Measurements from ENCODE around the gene PLXNA2. TPM values are rescaled to one million over a fixed set of nuclear protein-coding genes. Genes with fewer than 3 reads are reported as not detected.

Gene PLXNA2
- total and polyA plus RNA-seq, 2 experiments from 2014 or later, result 3.7 to 5.4 TPM

GRCh38 chr1:208029381-208030287 is 214.6 kb downstream of the PLXNA2 start:
- peak overlapping the region; percentile 47 for H3K4me3 ChIP-seq
- peak overlapping the region; percentile 67 for H3K4me2 ChIP-seq (ENCODE audit: unreplicated experiment)
- H3K4me1 ChIP-seq (ENCODE audit: insufficient read depth), result peaks cover 31% of the 10 kb centered on the region
- 33 to 37% methylated on average over 12 of the region's 13 CpGs for WGBS, 2 experiments (ENCODE audit: low coverage in 1 of 2, low lambda C conversion rate in 2 of 2, missing lambda C conversion rate in 2 of 2)
- H2AFZ ChIP-seq, result peak overlapping the region; percentile 61
- H3K9me2 ChIP-seq (ENCODE audit: insufficient read depth), result no peaks in the 10 kb centered on the region
- H4K20me1 ChIP-seq (ENCODE audit: insufficient read depth), result no peaks in the 10 kb centered on the region
- peaks cover 17% of the 10 kb centered on the region for H3F3A ChIP-seq (ENCODE audit: insufficient read depth)
- no peaks in the 10 kb centered on the region for H3K9me3 ChIP-seq (ENCODE audit: low read depth)
- H3K27ac ChIP-seq, result peak overlapping the region; percentile 79
- peak; percentile 87 for DNase-seq
- in situ Hi-C loops (cut with MboI), result loop anchor here (10.0 kb wide), 1 partner anchor 215 kb away; the partner anchor contains the start of gene PLXNA2
- TF ChIP-seq EZH2phosphoT487 (IDR thresholded peaks at IDR 0.05; ENCODE audit: insufficient read depth, low read depth), result no peak
- TF ChIP-seq EZH2 (IDR thresholded peaks at IDR 0.05; ENCODE audit: insufficient read depth, poor library complexity, severe bottlenecking), result no peak
- H3K79me2 ChIP-seq (ENCODE audit: insufficient read depth), result no peaks in the 10 kb centered on the region
- peaks cover 5% of the 10 kb centered on the region; the same call in 1 of the 2 replicates for H3K36me3 ChIP-seq (ENCODE audit: low read depth)
- H3K27me3 ChIP-seq (replicated peaks; ENCODE audit: insufficient read depth), result no peaks in the 10 kb centered on the region
- peak overlapping the region; percentile 69 for H3K9ac ChIP-seq

GRCh38 chr1:208028526-208028925 is 215.7 kb downstream of the PLXNA2 start:
- peaks cover 32% of the 10 kb centered on the region for H3K4me1 ChIP-seq (ENCODE audit: insufficient read depth)
- no peak overlapping the region for H2AFZ ChIP-seq
- H3K9ac ChIP-seq, result no peak overlapping the region
- H3K79me2 ChIP-seq (ENCODE audit: insufficient read depth), result no peaks in the 10 kb centered on the region
- peak; percentile 42 for DNase-seq
- no peaks in the 10 kb centered on the region for H4K20me1 ChIP-seq (ENCODE audit: insufficient read depth)
- no peaks in the 10 kb centered on the region for H3K9me2 ChIP-seq (ENCODE audit: insufficient read depth)
- in situ Hi-C loops (cut with MboI), result loop anchor here (10.0 kb wide), 1 partner anchor 216 kb away; the partner anchor contains the start of gene PLXNA2
- TF ChIP-seq EZH2 (IDR thresholded peaks at IDR 0.05; ENCODE audit: insufficient read depth, poor library complexity, severe bottlenecking), result no peak
- no peak for TF ChIP-seq EZH2phosphoT487 (IDR thresholded peaks at IDR 0.05; ENCODE audit: insufficient read depth, low read depth)
- H3K9me3 ChIP-seq (ENCODE audit: low read depth), result no peaks in the 10 kb centered on the region
- no peak overlapping the region for H3K27ac ChIP-seq
- H3K4me2 ChIP-seq (ENCODE audit: unreplicated experiment), result no peak overlapping the region
- H3K36me3 ChIP-seq (ENCODE audit: low read depth), result peaks cover 5% of the 10 kb centered on the region; the same call in 1 of the 2 replicates
- H3K27me3 ChIP-seq (replicated peaks; ENCODE audit: insufficient read depth), result no peaks in the 10 kb centered on the region
- WGBS, 2 experiments (ENCODE audit: low coverage in 1 of 2, low lambda C conversion rate in 2 of 2, missing lambda C conversion rate in 2 of 2), result 26 to 29% methylated on average over 7 of the region's 7 CpGs
- H3K4me3 ChIP-seq, result no peak overlapping the region
- H3F3A ChIP-seq (ENCODE audit: insufficient read depth), result peaks cover 17% of the 10 kb centered on the region

GRCh38 chr1:208027861-208028260 is 216.3 kb downstream of the PLXNA2 start:
- 90 to 92% methylated on average over 11 of the region's 11 CpGs for WGBS, 2 experiments (ENCODE audit: low coverage in 1 of 2, low lambda C conversion rate in 2 of 2, missing lambda C conversion rate in 2 of 2)
- in situ Hi-C loops (cut with MboI), result loop anchor here (10.0 kb wide), 1 partner anchor 217 kb away; the partner anchor contains the start of gene PLXNA2
- peak; percentile 45 for DNase-seq

GRCh38 chr1:208026880-208027438 is 217.2 kb downstream of the PLXNA2 start:
- in situ Hi-C loops (cut with MboI), result loop anchor here (10.0 kb wide), 1 partner anchor 218 kb away; the partner anchor contains the start of gene PLXNA2
- Histone ChIP-seq H3K9me2 (ENCODE audit: insufficient read depth) (no peaks in the 10 kb centered on the region), H3K9me3 (ENCODE audit: low read depth) (no peaks in the 10 kb centered on the region), H3K4me1 (ENCODE audit: insufficient read depth) (peaks cover 45% of the 10 kb centered on the region), H3K4me3 (no peak overlapping the region), H3K36me3 (ENCODE audit: low read depth) (peaks cover 5% of the 10 kb centered on the region; the same call in 1 of the 2 replicates), H3K79me2 (ENCODE audit: insufficient read depth) (no peaks in the 10 kb centered on the region), H4K20me1 (ENCODE audit: insufficient read depth) (no peaks in the 10 kb centered on the region), H3K4me2 (ENCODE audit: unreplicated experiment) (no peak overlapping the region), H2AFZ (no peak overlapping the region), H3K27me3 (replicated peaks; ENCODE audit: insufficient read depth) (no peaks in the 10 kb centered on the region), H3K27ac (no peak overlapping the region), H3K9ac (no peak overlapping the region), H3F3A (ENCODE audit: insufficient read depth) (peaks cover 17% of the 10 kb centered on the region)
- no peak for DNase-seq
- TF ChIP-seq EZH2 (IDR thresholded peaks at IDR 0.05; ENCODE audit: insufficient read depth, poor library complexity, severe bottlenecking), result no peak
- 80 to 82% methylated on average over 14 of the region's 14 CpGs for WGBS, 2 experiments (ENCODE audit: low coverage in 1 of 2, low lambda C conversion rate in 2 of 2, missing lambda C conversion rate in 2 of 2)

More at GRCh38 chr1:208027861-208028260, 216.3 kb downstream of the PLXNA2 start:
- no peaks in the 10 kb centered on the region for H3K9me3 ChIP-seq (ENCODE audit: low read depth)
- no peak overlapping the region for H3K9ac ChIP-seq
- no peak overlapping the region for H3K4me3 ChIP-seq
- H3K4me2 ChIP-seq (ENCODE audit: unreplicated experiment), result no peak overlapping the region
- peaks cover 5% of the 10 kb centered on the region; the same call in 1 of the 2 replicates for H3K36me3 ChIP-seq (ENCODE audit: low read depth)
- H3F3A ChIP-seq (ENCODE audit: insufficient read depth), result peaks cover 17% of the 10 kb centered on the region
- no peak for TF ChIP-seq EZH2 (IDR thresholded peaks at IDR 0.05; ENCODE audit: insufficient read depth, poor library complexity, severe bottlenecking)
- TF ChIP-seq EZH2phosphoT487 (IDR thresholded peaks at IDR 0.05; ENCODE audit: insufficient read depth, low read depth), result no peak
- peaks cover 36% of the 10 kb centered on the region for H3K4me1 ChIP-seq (ENCODE audit: insufficient read depth)
- no peaks in the 10 kb centered on the region for H4K20me1 ChIP-seq (ENCODE audit: insufficient read depth)
- no peak overlapping the region for H3K27ac ChIP-seq
- no peaks in the 10 kb centered on the region for H3K27me3 ChIP-seq (replicated peaks; ENCODE audit: insufficient read depth)
- no peak overlapping the region for H2AFZ ChIP-seq
- H3K79me2 ChIP-seq (ENCODE audit: insufficient read depth), result no peaks in the 10 kb centered on the region
- H3K9me2 ChIP-seq (ENCODE audit: insufficient read depth), result no peaks in the 10 kb centered on the region
